WTC11 (cell line): ENCODE data around the gene SUMF1. TPM values are rescaled to one million over a fixed set of nuclear protein-coding genes. Genes with fewer than 3 reads are reported as not detected.

Experiments used
- ATAC-seq: fragments of 200-7000 bp; cut with Tn5 transposase; 2 replicates; pipeline ENCODE4 v1.10.0; 2021; ENCODE audit warnings: mild to moderate bottlenecking, moderate library complexity
- CTCF ChIA-PET: fragments of 300-600 bp; sonication (Branson Sonifier 250); formaldehyde crosslinking; loops from one replicate; lab custom pipeline; 2021; ENCODE audit warnings: antibody characterized with exemption; lab: Charles Lee
- POLR2A ChIA-PET: fragments of 350-600 bp; sonication (Branson Sonifier 250); formaldehyde crosslinking; loops from one replicate; lab custom pipeline; 2021; ENCODE audit warnings: antibody characterized with exemption; lab: Charles Lee
- DNase-seq: peaks from one replicate; pipeline ENCODE4 v3.0.0; 2021; ENCODE audit warnings: low spot score
- H3K27ac Mint-ChIP-seq: 2 replicates; pipeline ENCODE4 v1.8.0; 2021; ENCODE audit warnings: mixed read lengths
- H3K27me3 Mint-ChIP-seq: 2 replicates; pipeline ENCODE4 v1.8.0; 2021; ENCODE audit warnings: low read depth, mild to moderate bottlenecking, moderate library complexity, mixed read lengths
- H3K36me3 Mint-ChIP-seq: 2 replicates; pipeline ENCODE4 v1.8.0; 2021; ENCODE audit warnings: mixed read lengths
- H3K4me1 Mint-ChIP-seq: 2 replicates; pipeline ENCODE4 v1.8.0; 2022; ENCODE audit warnings: mixed read lengths
- H3K4me3 Mint-ChIP-seq: 2 replicates; pipeline ENCODE4 v1.8.0; 2021; ENCODE audit warnings: mild to moderate bottlenecking, moderate library complexity, mixed read lengths
- H3K9me3 Mint-ChIP-seq: 2 replicates; pipeline ENCODE4 v1.8.0; 2021; ENCODE audit warnings: mixed read lengths
- CBFB ChIP-seq: sonication (generic); formaldehyde crosslinking; IDR thresholded peaks from 2 replicates; pipeline ENCODE4 v1.8.1; 2022; ENCODE audit warnings: mild to moderate bottlenecking, low read depth, missing genetic modification reagents
- CREM ChIP-seq: sonication (generic); formaldehyde crosslinking; IDR thresholded peaks from 2 replicates; pipeline ENCODE4 v1.8.1; 2022; ENCODE audit warnings: mild to moderate bottlenecking, missing genetic modification reagents, moderate library complexity
- FOXK1 ChIP-seq: sonication (generic); formaldehyde crosslinking; IDR thresholded peaks from 2 replicates; pipeline ENCODE4 v1.8.0; 2022; ENCODE audit warnings: mild to moderate bottlenecking, moderate library complexity, missing genetic modification reagents
- FOXP1 ChIP-seq: sonication (generic); formaldehyde crosslinking; IDR thresholded peaks from 2 replicates; pipeline ENCODE4 v1.8.0; 2022; ENCODE audit warnings: missing genetic modification reagents, mild to moderate bottlenecking, moderate library complexity, borderline replicate concordance
- HMGA2 ChIP-seq: fragments of 250-450 bp; sonication (Bioruptor Pico); IDR thresholded peaks from 2 replicates; pipeline ENCODE4 v1.4.0; 2021; ENCODE audit warnings: mild to moderate bottlenecking, moderate library complexity
- KAT7 ChIP-seq: sonication (generic); formaldehyde crosslinking; IDR thresholded peaks from 2 replicates; pipeline ENCODE4 v1.8.1; 2023; ENCODE audit warnings: missing genetic modification reagents, mild to moderate bottlenecking, borderline replicate concordance
- NFE2L1 ChIP-seq: sonication (generic); formaldehyde crosslinking; IDR thresholded peaks from 2 replicates; pipeline ENCODE4 v1.8.1; 2023; ENCODE audit warnings: missing genetic modification reagents
- NR3C1 ChIP-seq: sonication (generic); formaldehyde crosslinking; conservative IDR thresholded peaks from 2 replicates; pipeline ENCODE4 v1.8.1; 2023; ENCODE audit warnings: low read depth, mild to moderate bottlenecking, missing genetic modification reagents
- RELA ChIP-seq: sonication (generic); formaldehyde crosslinking; IDR thresholded peaks from 2 replicates; pipeline ENCODE4 v1.8.1; 2022; ENCODE audit warnings: missing genetic modification reagents, mild to moderate bottlenecking, borderline replicate concordance
- SMAD4 ChIP-seq: sonication (generic); formaldehyde crosslinking; IDR thresholded peaks from 2 replicates; pipeline ENCODE4 v1.8.0; 2022; ENCODE audit warnings: mild to moderate bottlenecking, missing genetic modification reagents
- ZNF121 ChIP-seq: sonication (generic); formaldehyde crosslinking; IDR thresholded peaks from 2 replicates; pipeline ENCODE4 v1.8.0; 2023; ENCODE audit warnings: missing genetic modification reagents
- ZNF396 ChIP-seq: fragments of 250-450 bp; sonication (Bioruptor Pico); IDR thresholded peaks from 2 replicates; pipeline ENCODE4 v1.8.0; 2021; ENCODE audit warnings: mild to moderate bottlenecking, moderate library complexity, borderline replicate concordance
- ZNF423 ChIP-seq: fragments of 250-450 bp; sonication (Bioruptor Pico); IDR thresholded peaks from 2 replicates; pipeline ENCODE4 v2.1.2; 2022; ENCODE audit warnings: mild to moderate bottlenecking, moderate library complexity
- total RNA-seq: library from RNA; stranded (reverse); gene quantifications from 3 replicates; pipeline ENCODE4 v1.2.3, GENCODE V29; 2021
- TF ChIP-seq, protein P1 (sequence below): sonication (generic); formaldehyde crosslinking; IDR thresholded peaks from 2 replicates; pipeline ENCODE4 v1.8.1; 2022; ENCODE audit warnings: missing genetic modification reagents, borderline replicate concordance
- TF ChIP-seq, protein P2 (sequence below): sonication (generic); formaldehyde crosslinking; IDR thresholded peaks from 2 replicates; pipeline ENCODE4 v1.8.0; 2022; ENCODE audit warnings: mild to moderate bottlenecking, missing genetic modification reagents
- TF ChIP-seq, protein P3 (sequence below): sonication (generic); formaldehyde crosslinking; IDR thresholded peaks from 2 replicates; pipeline ENCODE4 v1.8.1; 2023; ENCODE audit warnings: mild to moderate bottlenecking, missing genetic modification reagents
- TF ChIP-seq, protein P4 (sequence below): sonication (generic); formaldehyde crosslinking; IDR thresholded peaks from 2 replicates; pipeline ENCODE4 v1.8.0; 2022; ENCODE audit warnings: mild to moderate bottlenecking, missing genetic modification reagents

The SUMF1 gene
- total RNA-seq, 1 experiment from 2014 or later, result 10.4 TPM

DNA sequence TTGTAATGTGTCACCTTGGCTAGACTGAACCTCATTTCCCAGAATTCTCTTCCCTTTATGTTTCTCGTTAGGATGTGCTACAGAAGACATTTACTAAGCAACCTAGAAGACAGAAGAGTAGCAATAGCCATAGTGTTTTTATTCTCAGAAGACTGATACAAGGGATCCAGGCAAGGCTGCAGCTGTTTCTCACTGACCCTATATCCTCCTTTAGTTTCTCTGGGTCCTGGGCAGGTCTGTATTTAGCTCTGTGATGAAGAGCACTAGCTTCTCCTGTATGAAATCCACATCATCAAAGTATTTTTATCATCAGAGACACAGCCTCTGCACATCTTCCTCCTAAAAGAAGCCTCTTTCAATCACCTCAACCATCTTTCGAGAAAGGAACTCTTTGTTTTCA, 72.5 kb downstream of the SUMF1 start:
- no peak overlapping the region for H3K4me3 Mint-ChIP-seq
- H3K36me3 Mint-ChIP-seq, result peaks cover 11% of the 10 kb centered on the region
- no peak for ATAC-seq
- ChIA-PET POLR2A (interaction anchor here (0.6 kb wide), 1 partner anchor 26 kb away, joined by 5 read pairs; no protein-coding TSS in a partner anchor), CTCF (no interaction called here)
- no peak for DNase-seq
- H3K27ac Mint-ChIP-seq, result no peak overlapping the region
- TF ChIP-seq ZNF121 (CRISPR knock-in tag) (no peak), ZNF423 (no peak), SMAD4 (CRISPR knock-in tag) (no peak), NFE2L1 (no peak), ZNF396 (CRISPR knock-in tag) (no peak), CREM (CRISPR knock-in tag) (no peak), FOXK1 (no peak), NR3C1 (CRISPR knock-in tag) (no peak), KAT7 (CRISPR knock-in tag) (no peak), FOXP1 (CRISPR knock-in tag) (no peak)
- TF ChIP-seq, protein P1, sequence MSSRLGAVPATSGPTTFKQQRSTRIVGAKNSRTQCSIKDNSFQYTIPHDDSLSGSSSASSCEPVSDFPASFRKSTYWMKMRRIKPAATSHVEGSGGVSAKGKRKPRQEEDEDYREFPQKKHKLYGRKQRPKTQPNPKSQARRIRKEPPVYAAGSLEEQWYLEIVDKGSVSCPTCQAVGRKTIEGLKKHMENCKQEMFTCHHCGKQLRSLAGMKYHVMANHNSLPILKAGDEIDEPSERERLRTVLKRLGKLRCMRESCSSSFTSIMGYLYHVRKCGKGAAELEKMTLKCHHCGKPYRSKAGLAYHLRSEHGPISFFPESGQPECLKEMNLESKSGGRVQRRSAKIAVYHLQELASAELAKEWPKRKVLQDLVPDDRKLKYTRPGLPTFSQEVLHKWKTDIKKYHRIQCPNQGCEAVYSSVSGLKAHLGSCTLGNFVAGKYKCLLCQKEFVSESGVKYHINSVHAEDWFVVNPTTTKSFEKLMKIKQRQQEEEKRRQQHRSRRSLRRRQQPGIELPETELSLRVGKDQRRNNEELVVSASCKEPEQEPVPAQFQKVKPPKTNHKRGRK (CRISPR knock-in tag), result no peak
- TF ChIP-seq, protein P2, sequence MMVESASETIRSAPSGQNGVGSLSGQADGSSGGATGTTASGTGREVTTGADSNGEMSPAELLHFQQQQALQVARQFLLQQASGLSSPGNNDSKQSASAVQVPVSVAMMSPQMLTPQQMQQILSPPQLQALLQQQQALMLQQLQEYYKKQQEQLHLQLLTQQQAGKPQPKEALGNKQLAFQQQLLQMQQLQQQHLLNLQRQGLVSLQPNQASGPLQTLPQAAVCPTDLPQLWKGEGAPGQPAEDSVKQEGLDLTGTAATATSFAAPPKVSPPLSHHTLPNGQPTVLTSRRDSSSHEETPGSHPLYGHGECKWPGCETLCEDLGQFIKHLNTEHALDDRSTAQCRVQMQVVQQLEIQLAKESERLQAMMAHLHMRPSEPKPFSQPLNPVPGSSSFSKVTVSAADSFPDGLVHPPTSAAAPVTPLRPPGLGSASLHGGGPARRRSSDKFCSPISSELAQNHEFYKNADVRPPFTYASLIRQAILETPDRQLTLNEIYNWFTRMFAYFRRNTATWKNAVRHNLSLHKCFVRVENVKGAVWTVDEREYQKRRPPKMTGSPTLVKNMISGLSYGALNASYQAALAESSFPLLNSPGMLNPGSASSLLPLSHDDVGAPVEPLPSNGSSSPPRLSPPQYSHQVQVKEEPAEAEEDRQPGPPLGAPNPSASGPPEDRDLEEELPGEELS (CRISPR knock-in tag), result no peak
- TF ChIP-seq, protein P3, sequence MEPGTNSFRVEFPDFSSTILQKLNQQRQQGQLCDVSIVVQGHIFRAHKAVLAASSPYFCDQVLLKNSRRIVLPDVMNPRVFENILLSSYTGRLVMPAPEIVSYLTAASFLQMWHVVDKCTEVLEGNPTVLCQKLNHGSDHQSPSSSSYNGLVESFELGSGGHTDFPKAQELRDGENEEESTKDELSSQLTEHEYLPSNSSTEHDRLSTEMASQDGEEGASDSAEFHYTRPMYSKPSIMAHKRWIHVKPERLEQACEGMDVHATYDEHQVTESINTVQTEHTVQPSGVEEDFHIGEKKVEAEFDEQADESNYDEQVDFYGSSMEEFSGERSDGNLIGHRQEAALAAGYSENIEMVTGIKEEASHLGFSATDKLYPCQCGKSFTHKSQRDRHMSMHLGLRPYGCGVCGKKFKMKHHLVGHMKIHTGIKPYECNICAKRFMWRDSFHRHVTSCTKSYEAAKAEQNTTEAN, result no peak
- TF ChIP-seq, protein P4, sequence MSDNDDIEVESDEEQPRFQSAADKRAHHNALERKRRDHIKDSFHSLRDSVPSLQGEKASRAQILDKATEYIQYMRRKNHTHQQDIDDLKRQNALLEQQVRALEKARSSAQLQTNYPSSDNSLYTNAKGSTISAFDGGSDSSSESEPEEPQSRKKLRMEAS (CRISPR knock-in tag), result no peak
- H3K9me3 Mint-ChIP-seq, result peaks cover 6% of the 10 kb centered on the region; the same call in 1 of the 2 replicates
- H3K4me1 Mint-ChIP-seq, result peaks cover 18% of the 10 kb centered on the region
- no peaks in the 10 kb centered on the region for H3K27me3 Mint-ChIP-seq

DNA sequence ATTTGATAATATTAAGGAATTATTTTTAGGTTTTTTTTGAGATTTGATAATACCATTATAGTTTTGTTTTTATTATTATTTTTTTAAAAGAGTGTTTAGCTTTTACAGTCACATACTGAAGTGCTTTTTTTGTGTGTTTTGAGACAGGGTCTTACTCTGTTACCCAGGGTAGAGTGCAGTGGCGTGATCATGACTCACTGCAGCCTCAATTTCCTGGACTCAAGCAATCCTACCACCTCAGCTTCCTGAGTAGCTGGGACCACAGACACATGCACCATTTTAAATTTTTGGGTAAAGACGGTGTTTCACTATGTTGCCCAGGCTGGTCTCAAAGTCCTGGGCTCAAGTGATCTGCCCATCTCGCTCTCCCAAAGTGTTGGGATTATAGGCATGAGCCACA, 73.0 kb downstream of the SUMF1 start:
- Mint-ChIP-seq H3K4me3 (no peak overlapping the region), H3K36me3 (peaks cover 11% of the 10 kb centered on the region), H3K9me3 (peaks cover 6% of the 10 kb centered on the region; the same call in 1 of the 2 replicates), H3K27me3 (no peaks in the 10 kb centered on the region), H3K4me1 (peaks cover 18% of the 10 kb centered on the region), H3K27ac (no peak overlapping the region)
- ChIA-PET CTCF (no interaction called here), POLR2A (no interaction called here)
- no peak; the same call in 1 of the 2 replicates for TF ChIP-seq HMGA2 (CRISPR knock-in tag)
- no peak for TF ChIP-seq CBFB (CRISPR knock-in tag)
- DNase-seq, result no peak
- ATAC-seq, result no peak

DNA sequence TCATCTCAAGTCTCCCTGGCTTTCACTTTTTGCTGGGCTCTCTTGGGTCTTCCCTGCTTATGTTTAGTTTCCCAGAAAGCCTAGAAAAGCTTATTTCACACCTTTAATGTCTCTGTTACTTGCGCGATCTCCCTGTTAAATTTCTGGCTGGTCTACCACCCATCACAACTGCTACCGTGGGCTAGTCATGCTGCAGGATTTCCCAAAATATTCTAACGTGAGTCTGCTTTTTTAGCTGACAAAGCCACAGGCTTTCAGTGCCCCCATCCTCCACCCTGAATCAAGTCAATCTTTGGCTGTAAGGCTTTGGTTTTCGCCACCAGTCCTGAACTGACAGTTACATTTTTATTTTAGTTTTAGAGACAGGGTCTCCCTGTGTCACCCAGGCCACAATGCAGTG, 74.1 kb downstream of the SUMF1 start:
- Mint-ChIP-seq H3K4me3 (no peak overlapping the region), H3K27me3 (no peaks in the 10 kb centered on the region), H3K36me3 (peaks cover 11% of the 10 kb centered on the region), H3K4me1 (peaks cover 19% of the 10 kb centered on the region), H3K9me3 (peaks cover 6% of the 10 kb centered on the region; the same call in 1 of the 2 replicates), H3K27ac (no peak overlapping the region)
- DNase-seq, result no peak
- no peak for ATAC-seq
- ChIA-PET POLR2A (no interaction called here), CTCF (no interaction called here)
- TF ChIP-seq RELA (CRISPR knock-in tag), result no peak
